MCF 10A (cell line): ENCODE data around the gene STK40. TPM values are rescaled to one million over a fixed set of nuclear protein-coding genes. Genes with fewer than 3 reads are reported as not detected.
A peak's percentile ranks its signal among the peaks of the same experiment; 100 is the strongest.

Experiments used
- BruUV-seq: library from RNA; stranded (reverse); fragments of 400-500 nt; replicated peaks from 2 replicates; lab custom pipeline; 2021; lab: Mats Ljungman, UMichigan
- CTCF ChIA-PET: fragments of 300-600 bp; sonication (Branson Sonifier 250); formaldehyde crosslinking; extraction: SDS; loops from one replicate; lab custom pipeline; 2021; ENCODE audit warnings: antibody characterized with exemption, inconsistent platforms; lab: Yijun Ruan, JAX
- POLR2A ChIA-PET: fragments of 300-600, 350-650 bp; sonication (Branson Sonifier 250); formaldehyde crosslinking; extraction: SDS; loops from one replicate; lab custom pipeline; 2020; ENCODE audit warnings: antibody characterized with exemption, inconsistent platforms; lab: Yijun Ruan, JAX
- DNase-seq: peaks from one replicate; pipeline ENCODE4 v3.0.0-alpha.2; 2018; ENCODE audit not compliant: unreplicated experiment
- H3K27ac Mint-ChIP-seq: one replicate; pipeline ENCODE4 v1.8.0; 2022; ENCODE audit warnings: mild to moderate bottlenecking, low read depth, mixed read lengths; ENCODE audit not compliant: unreplicated experiment
- H3K27me3 Mint-ChIP-seq: one replicate; pipeline ENCODE4 v1.8.0; 2022; ENCODE audit warnings: mixed read lengths; ENCODE audit not compliant: insufficient read depth, unreplicated experiment
- H3K36me3 Mint-ChIP-seq: one replicate; pipeline ENCODE4 v1.8.0; 2022; ENCODE audit warnings: mild to moderate bottlenecking, moderate library complexity, mixed read lengths; ENCODE audit not compliant: insufficient read depth, unreplicated experiment
- H3K4me1 Mint-ChIP-seq: one replicate; pipeline ENCODE4 v1.8.0; 2022; ENCODE audit warnings: mixed read lengths; ENCODE audit not compliant: insufficient read depth, unreplicated experiment
- H3K4me3 Mint-ChIP-seq: one replicate; pipeline ENCODE4 v1.8.0; 2022; ENCODE audit warnings: mild to moderate bottlenecking, moderate library complexity, mixed read lengths; ENCODE audit not compliant: unreplicated experiment
- H3K9me3 Mint-ChIP-seq: one replicate; pipeline ENCODE4 v1.8.0; 2022; ENCODE audit warnings: mixed read lengths; ENCODE audit not compliant: unreplicated experiment
- intact Hi-C: fragments of 100-400 bp; cut with micrococcal nuclease; formaldehyde crosslinking; loops from 2 replicates; pipeline ENCODE4 v1.14.1; 2022
- total RNA-seq: library from RNA; stranded (reverse); gene quantifications from 2 replicates; pipeline ENCODE4 v1.2.3, GENCODE V29; 2022
- TF ChIP-seq, protein P1 (sequence below): fragments of 200-600 bp; IDR thresholded peaks from one replicate; pipeline ENCODE4 v1.8.0; 2022; ENCODE audit warnings: antibody characterized with exemption, mild to moderate bottlenecking; ENCODE audit not compliant: unreplicated experiment

Gene STK40
- total RNA-seq, 1 experiment from 2014 or later: 44.0 TPM

- Mint-ChIP-seq H3K27me3 (no peaks in the 10 kb centered on the region), H3K4me1 (peaks cover 29% of the 10 kb centered on the region), H3K27ac (peak overlapping the region; percentile 19), H3K36me3 (peaks cover 40% of the 10 kb centered on the region), H3K9me3 (no peaks in the 10 kb centered on the region), H3K4me3 (no peak overlapping the region)
- intact Hi-C loops: no loop called here
- no TSS peak for BruUV-seq
- POLR2A ChIA-PET: interaction anchor here (0.6 kb wide), 1 partner anchor 44 kb away, joined by 3 read pairs; no protein-coding TSS in a partner anchor
- no peak for DNase-seq
- CTCF ChIA-PET: interaction anchor here (1.9 to 6.0 kb wide), 2 partner anchors 12 to 13 kb away, joined by 6 to 97 read pairs; no protein-coding TSS in a partner anchor
- TF ChIP-seq, protein P1, sequence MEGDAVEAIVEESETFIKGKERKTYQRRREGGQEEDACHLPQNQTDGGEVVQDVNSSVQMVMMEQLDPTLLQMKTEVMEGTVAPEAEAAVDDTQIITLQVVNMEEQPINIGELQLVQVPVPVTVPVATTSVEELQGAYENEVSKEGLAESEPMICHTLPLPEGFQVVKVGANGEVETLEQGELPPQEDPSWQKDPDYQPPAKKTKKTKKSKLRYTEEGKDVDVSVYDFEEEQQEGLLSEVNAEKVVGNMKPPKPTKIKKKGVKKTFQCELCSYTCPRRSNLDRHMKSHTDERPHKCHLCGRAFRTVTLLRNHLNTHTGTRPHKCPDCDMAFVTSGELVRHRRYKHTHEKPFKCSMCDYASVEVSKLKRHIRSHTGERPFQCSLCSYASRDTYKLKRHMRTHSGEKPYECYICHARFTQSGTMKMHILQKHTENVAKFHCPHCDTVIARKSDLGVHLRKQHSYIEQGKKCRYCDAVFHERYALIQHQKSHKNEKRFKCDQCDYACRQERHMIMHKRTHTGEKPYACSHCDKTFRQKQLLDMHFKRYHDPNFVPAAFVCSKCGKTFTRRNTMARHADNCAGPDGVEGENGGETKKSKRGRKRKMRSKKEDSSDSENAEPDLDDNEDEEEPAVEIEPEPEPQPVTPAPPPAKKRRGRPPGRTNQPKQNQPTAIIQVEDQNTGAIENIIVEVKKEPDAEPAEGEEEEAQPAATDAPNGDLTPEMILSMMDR: no peak
Measured at GRCh38 chr1:36354486-36354885, 31.2 kb downstream of the STK40 start.

- no TSS peak for BruUV-seq
- H3K27me3 Mint-ChIP-seq: no peaks in the 10 kb centered on the region
- no peaks in the 10 kb centered on the region for H3K9me3 Mint-ChIP-seq
- peak overlapping the region; percentile 47 for H3K4me3 Mint-ChIP-seq
- TF ChIP-seq, protein P1: no peak
- peak overlapping the region; percentile 82 for H3K27ac Mint-ChIP-seq
- intact Hi-C loops: no loop called here
- POLR2A ChIA-PET: interaction anchor here (0.7 to 2.8 kb wide), 3 partner anchors 13 to 65 kb away, joined by 3 to 7 read pairs (median 4); no protein-coding TSS in a partner anchor
- H3K4me1 Mint-ChIP-seq: peaks cover 38% of the 10 kb centered on the region
- H3K36me3 Mint-ChIP-seq: peaks cover 33% of the 10 kb centered on the region
- CTCF ChIA-PET: interaction anchor here (0.7 to 6.0 kb wide), 4 partner anchors 10 to 35 kb away, joined by 3 to 97 read pairs (median 12); no protein-coding TSS in a partner anchor
- DNase-seq: peak; percentile 45
Measured at GRCh38 chr1:36352910-36353878, 32.5 kb downstream of the STK40 start.

GRCh38 chr1:36352125-36352909 is 33.4 kb downstream of the STK40 start:
- TF ChIP-seq, protein P1: no peak
- Mint-ChIP-seq H3K36me3 (peaks cover 34% of the 10 kb centered on the region), H3K27me3 (no peaks in the 10 kb centered on the region), H3K9me3 (no peaks in the 10 kb centered on the region), H3K4me3 (peak overlapping the region; percentile 47), H3K4me1 (peaks cover 39% of the 10 kb centered on the region), H3K27ac (peak overlapping the region; percentile 82)
- intact Hi-C loops: no loop called here
- BruUV-seq: no TSS peak
- POLR2A ChIA-PET: interaction anchor here (0.6 to 3.9 kb wide), 6 partner anchors 14 to 583 kb away, joined by 3 to 48 read pairs (median 6); partner anchors contain the start of genes SH3D21 and STK40
- CTCF ChIA-PET: interaction anchor here (0.7 to 6.0 kb wide), 6 partner anchors 10 to 42 kb away, joined by 3 to 97 read pairs (median 5); no protein-coding TSS in a partner anchor
- no peak for DNase-seq
